Tibial nerve (tissue), 4 donors: ENCODE measurements around the gene MATN1.

Experiments
- CTCF ChIP-seq, 5 experiments: fragments of 200-600 bp in 3 of 5; fragments of 450-650 bp in 2 of 5; sonication (generic) in 3 of 5; IDR thresholded peaks; one replicate each; pipeline ENCODE4 v1.5.1; 2016 to 2019; ENCODE audit warnings: antibody characterized with exemption in 5 of 5, mild to moderate bottlenecking in 3 of 5, moderate library complexity in 2 of 5
- EP300 ChIP-seq, 2 donors: sonication (generic); formaldehyde crosslinking; IDR thresholded peaks; one replicate each; pipeline ENCODE4 v1.6.1; 2017; ENCODE audit warnings: antibody characterized with exemption in 2 of 2, mild to moderate bottlenecking in 1 of 2

DNA sequence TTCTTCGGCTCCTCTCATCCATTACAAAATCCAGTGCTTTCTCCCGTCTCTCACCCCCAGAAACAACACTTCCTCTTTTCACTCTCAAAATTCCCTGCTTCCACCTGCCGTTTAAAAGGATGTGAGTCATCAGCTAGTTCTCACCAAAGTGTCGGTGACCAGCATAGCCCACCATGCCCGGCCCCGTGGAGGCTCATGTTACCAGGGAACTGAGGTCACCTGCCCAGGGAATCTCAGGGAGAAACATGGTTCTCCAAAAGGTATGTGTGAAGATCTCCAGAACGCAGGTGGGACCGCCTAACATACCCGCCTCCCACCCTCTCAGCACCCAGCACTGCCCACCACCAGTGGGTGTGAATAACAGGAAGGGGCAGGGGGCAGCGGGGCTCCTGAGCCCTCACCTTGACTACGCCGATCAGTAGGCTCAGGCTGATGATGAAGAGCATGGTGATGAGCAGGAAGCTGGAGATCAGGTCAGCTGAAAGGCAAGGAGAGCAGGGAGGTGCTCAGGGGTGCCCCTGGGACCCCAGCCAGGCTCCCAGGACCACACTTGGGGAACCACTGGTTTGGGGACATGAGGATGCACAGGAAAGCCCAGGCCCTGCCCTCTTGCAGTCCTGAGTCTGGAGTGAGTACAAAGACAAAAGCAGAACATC is 18.0 kb upstream of the MATN1 start:
- TF ChIP-seq CTCF (IDR thresholded peaks at IDR 0.05) (no peak), EP300 (IDR thresholded peaks at IDR 0.05) (no peak)
